8988T (cell line): ENCODE measurements around the gene TMEM9.
A peak's percentile ranks its signal among the peaks of the same experiment; 100 is the strongest.
"Not testable (repeated sequence)": the region's sequence is repeated elsewhere in the genome, so short reads cannot be mapped to it uniquely, and the experiment has no call there.

Experiments used
- DNase-seq: peaks from one replicate; pipeline ENCODE4 v3.0.0; 2011

The TMEM9 gene

GRCh38 chr1:201172999-201173610 lies 18.8 kb upstream of the TMEM9 start:
- DNase-seq, result no peak

- no peak for DNase-seq
These were observed 18.1 kb upstream of the TMEM9 start for GRCh38 chr1:201172326-201172725.

GRCh38 chr1:201171063-201172036 lies 17.1 kb upstream of the TMEM9 start:
- peak; percentile 44 for DNase-seq

- DNase-seq, result peak; percentile 89
These were observed 16.3 kb upstream of the TMEM9 start for GRCh38 chr1:201170533-201171062.

GRCh38 chr1:201169971-201170532 lies 15.8 kb upstream of the TMEM9 start:
- no peak for DNase-seq

- no peak for DNase-seq
These were observed 14.9 kb upstream of the TMEM9 start for GRCh38 chr1:201169203-201169602.

GRCh38 chr1:201167041-201167991 lies 13.0 kb upstream of the TMEM9 start:
- no peak for DNase-seq

- no peak for DNase-seq
These were observed 10.4 kb upstream of the TMEM9 start for GRCh38 chr1:201164645-201165044.

GRCh38 chr1:201163707-201164106 lies 9.4 kb upstream of the TMEM9 start:
- no peak for DNase-seq

GRCh38 chr1:201163036-201163435 lies 8.8 kb upstream of the TMEM9 start:
- DNase-seq, result not testable (repeated sequence)

GRCh38 chr1:201157949-201158348 lies 3.7 kb upstream of the TMEM9 start:
- no peak for DNase-seq

- no peak for DNase-seq
These were observed 2.5 kb upstream of the TMEM9 start for GRCh38 chr1:201156819-201157218.

GRCh38 chr1:201156346-201156745 lies 2.1 kb upstream of the TMEM9 start:
- no peak for DNase-seq

GRCh38 chr1:201155354-201155753 lies 1.1 kb upstream of the TMEM9 start:
- DNase-seq, result no peak

- peak; percentile 27 for DNase-seq
These were observed 543 bp downstream of the TMEM9 start for GRCh38 chr1:201153474-201154388.

- peak; percentile 68 for DNase-seq
These were observed 4.9 kb downstream of the TMEM9 start for GRCh38 chr1:201149400-201149799.

GRCh38 chr1:201147396-201148015 lies 6.8 kb downstream of the TMEM9 start:
- DNase-seq, result no peak

- no peak for DNase-seq
These were observed 7.5 kb downstream of the TMEM9 start for GRCh38 chr1:201146626-201147390.

GRCh38 chr1:201145816-201146215 lies 8.5 kb downstream of the TMEM9 start:
- DNase-seq, result no peak

GRCh38 chr1:201145132-201145531 lies 9.1 kb downstream of the TMEM9 start:
- DNase-seq, result no peak
